GM19372 (cell line): ENCODE measurements around the gene TCF21.

Experiments
- ATAC-seq: cut with Tn5 transposase; IDR thresholded peaks from one replicate; pipeline ENCODE4 v1.9.1; 2021; ENCODE audit warnings: mild to moderate bottlenecking, low read depth, moderate library complexity; ENCODE audit not compliant: unreplicated experiment

Gene TCF21

DNA sequence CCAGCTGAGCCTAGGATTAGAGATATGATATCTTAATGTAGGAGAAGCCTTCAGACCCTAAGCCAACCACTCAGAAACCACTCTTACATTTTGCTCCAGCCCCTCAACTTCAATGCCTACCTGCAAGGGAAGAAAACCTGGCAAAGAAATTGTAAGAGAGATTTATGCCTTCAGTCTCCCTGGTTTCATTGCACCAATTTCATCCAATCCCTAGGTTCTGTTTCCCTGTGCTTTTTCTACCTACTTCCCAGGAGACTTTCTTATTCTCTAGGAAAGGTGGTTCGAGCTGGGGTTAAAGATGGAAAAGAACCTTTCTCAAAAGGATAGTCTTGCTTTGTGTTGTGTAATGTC, 1.1 kb upstream of the TCF21 start:
- no peak for ATAC-seq

DNA sequence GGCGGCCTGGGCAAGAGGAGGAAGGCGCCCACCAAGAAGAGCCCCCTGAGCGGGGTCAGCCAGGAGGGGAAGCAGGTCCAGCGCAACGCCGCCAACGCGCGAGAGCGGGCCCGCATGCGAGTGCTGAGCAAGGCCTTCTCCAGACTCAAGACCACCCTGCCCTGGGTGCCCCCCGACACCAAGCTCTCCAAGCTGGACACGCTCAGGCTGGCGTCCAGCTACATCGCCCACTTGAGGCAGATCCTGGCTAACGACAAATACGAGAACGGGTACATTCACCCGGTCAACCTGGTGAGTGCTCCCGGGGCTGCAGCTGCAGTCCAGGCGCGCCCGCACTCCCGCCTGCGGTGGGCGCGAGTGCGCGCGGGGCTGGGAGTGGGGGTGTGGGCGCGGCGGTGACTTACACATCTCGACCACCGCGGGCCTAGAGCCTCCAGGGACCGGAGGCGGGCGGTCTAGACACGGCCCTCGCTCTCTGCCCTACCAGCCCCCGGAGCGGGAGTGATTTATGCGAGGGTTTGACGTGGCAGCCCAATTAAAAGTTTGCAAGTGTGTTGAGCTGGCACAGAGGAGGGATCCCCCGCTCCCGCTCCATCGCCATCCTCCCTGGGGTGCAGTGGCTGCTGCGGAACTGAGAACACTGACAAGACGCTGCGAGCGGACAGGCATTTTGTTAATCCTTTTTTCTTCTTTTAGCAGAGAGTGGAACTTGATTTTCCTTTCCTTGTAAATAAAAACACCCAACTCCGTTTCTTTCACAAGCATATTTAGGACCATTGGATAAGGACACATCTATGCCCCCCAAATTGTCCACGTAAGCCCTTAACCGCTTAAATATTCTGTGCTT, 867 bp downstream of the TCF21 start:
- ATAC-seq: no peak

DNA sequence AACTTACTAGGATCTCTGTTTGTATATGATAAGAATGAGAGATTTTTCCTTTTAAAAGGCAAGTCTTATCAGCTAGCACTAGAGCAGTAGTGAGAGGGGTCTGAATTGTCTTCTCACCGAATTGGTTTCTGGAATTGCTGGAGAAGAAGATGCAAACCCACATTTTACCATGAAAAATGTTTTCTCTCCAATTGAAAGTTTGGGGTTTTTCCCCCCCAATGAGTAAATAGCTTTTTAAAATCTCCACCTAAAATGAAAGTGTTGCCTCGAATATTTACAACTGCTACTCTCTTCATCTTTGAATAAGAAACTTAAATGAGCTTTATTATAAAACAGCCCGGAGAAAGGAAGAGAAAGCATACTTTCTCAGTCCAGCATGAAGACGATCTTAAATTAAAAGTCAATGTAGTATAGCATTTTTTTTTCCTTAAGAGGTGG, 1.8 kb downstream of the TCF21 start:
- no peak for ATAC-seq

DNA sequence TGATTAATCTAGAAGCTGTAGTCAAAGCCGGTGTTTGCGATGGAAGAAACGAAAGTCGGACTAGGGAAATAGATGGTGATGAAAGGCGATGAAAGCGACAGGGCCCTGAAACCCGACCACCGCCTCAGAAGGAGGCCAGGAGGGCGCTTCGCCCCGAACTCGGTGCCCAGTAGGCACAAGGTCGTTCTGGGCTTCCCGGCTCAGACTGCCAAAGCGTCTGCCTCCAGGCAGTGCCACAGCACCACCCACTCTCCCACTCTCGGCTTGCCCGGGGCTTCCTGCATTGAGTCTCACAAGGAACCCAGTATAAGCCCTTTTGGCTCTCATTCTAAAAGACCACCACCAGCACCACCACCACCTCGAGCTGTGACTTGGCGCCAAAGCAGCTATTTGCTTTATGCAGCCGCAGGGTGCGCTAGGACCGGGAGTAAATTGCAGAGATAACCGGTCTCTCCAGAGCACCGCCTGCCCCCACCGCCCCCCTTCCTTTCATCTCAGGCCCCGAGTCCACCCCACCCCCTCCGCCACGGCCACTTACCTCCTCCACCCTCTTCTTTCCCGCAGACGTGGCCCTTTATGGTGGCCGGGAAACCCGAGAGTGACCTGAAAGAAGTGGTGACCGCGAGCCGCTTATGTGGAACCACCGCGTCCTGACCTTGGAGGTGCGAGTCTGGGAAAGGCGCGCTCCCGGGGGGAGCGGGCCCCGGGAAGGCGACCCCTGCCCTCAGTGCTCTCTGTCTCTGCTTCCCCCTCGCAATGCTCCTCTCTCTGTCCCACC, 2.4 kb downstream of the TCF21 start:
- no peak for ATAC-seq

DNA sequence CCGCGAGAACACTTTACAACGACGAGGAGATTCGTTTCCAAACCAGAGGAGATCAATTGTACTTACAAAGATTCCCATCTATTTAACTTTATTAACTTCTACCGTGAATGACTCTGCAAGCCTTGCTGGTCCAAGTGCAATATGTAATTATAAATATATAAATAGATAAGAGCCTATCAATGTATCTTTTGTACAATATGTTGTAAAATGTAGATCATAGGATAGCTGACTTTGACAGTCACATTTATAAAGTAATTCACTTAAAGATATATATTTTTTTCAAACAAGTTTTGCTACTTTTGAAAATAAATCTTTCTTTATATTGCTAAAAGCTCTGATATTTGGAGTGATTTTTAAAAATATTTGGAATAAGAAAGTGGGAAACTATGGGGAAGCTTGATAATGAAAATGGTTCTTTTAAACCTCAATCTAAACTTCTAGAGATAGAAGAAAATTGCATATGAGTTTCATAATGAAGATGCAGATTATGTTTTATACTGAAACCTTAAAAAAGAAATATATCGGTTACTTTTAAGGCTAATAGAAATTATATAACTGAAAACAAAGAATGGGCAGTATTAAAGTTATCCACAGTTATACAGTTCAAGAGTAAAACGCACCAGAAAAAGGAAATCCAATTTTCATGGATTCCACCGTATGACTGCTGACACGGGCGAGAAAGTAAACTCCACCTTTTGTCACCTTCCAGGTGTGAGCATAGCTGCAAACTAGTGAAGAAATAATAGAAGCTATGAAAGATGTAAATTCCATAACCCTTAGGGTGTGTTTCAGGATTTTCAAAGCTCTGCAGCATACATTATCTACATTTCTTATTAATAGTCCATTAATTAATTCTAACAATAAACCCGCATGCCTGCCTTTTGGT, 3.3 kb downstream of the TCF21 start:
- no peak for ATAC-seq

DNA sequence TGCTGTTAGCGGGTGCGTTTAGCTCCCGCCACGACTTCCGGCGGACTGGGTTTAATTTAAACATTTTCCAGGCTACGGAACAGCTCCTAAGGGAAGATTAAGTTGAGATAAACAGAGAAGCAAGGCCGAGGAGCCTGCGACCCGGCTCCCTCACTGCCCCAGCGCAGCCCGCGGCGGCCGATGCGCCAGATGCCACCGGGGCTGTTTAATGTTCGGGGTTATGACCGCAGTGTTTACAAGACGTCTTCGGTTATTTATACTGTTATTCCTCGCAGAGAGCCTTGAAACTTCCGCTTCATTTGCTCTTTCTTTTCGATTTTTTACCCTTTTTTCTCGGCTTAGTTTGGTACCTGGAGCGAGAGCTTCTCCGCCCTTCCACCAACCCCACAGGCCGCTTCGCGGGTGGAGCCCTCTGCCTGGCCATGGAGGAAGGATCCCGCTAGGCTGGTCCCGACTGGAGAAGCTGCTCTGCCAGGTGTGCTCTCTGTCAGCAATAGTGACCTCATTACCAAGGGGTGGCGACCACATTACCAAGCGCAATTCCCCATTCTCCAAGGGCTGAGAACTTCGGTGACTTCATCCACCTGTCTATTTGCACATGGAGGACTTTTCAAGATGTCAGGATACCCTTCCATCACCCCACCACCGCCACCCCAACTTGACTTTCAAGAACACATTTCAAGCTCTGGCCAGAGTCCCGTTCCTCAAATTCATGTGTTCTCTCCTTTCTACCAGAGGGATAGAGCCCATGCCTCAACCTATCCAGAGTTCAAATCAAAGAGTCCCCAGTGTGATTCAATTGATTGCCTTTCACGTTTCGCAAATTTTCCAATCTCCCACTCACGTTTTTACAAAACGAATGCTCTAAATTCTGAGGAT, 4.1 kb downstream of the TCF21 start:
- ATAC-seq: no peak

DNA sequence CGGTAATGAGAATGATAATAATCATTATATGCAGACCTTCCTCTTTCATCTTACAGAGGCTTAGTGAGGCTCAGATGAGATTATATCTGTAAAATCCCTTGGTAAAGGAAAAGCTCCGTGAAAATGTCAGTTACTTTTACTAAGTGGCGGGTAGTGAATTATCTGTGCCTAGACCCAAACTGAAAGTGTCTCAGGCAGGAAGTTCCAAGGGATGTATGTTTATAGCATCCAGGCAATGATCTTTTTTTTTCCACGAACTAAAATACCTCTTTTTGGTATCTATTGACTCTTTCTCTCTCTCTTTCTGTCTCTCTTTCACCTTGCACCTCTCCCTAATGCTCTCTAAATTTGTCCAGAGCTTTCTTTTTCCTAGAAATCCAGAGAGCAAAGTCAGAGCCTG, 5.0 kb downstream of the TCF21 start:
- ATAC-seq: no peak

DNA sequence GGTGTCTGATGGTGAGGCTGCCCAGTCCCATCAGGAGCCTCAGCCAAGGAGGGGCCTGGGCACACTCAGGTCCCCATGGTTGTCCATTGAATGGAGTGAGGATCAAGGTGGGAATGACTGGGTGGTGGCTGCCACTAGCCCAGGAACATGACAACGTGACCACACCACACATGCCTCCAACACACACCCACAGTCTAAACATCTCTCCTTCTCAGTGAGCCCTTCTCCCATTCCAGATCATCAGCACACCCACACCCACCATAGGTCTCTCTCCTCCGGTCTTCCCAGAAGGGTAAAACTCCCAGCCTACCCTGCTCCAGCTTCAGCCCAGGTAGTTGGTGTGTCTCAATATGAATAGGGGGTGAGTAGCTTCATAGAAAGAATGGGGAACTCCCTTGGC, 5.5 kb downstream of the TCF21 start:
- ATAC-seq: no peak

DNA sequence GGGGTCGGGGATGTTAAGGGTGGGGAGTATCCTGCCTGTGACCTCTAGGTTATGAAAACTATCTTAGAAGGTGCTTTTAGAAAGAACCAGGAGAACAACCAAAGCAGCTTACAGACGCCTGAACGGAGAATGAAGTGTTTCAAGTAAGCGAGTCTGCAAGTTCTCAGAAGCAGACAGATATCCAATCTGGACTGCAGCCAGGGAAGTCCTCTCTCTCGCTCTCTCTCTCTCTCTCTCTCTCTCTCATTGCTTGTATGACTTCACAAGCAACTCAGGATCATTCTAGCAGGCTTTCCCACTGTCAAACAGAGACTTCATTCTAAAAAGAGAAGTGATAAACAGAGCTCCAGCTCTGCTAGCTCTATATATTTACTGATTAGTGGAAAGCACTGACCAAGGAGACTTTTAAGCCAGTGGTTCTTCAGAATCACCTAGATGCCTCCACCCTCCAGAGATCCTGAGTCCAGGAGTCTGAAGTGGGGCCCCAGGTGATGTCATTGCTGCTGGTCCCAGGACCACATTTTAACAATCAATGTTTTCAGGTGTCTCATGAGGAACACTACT, 6.0 kb downstream of the TCF21 start:
- no peak for ATAC-seq

DNA sequence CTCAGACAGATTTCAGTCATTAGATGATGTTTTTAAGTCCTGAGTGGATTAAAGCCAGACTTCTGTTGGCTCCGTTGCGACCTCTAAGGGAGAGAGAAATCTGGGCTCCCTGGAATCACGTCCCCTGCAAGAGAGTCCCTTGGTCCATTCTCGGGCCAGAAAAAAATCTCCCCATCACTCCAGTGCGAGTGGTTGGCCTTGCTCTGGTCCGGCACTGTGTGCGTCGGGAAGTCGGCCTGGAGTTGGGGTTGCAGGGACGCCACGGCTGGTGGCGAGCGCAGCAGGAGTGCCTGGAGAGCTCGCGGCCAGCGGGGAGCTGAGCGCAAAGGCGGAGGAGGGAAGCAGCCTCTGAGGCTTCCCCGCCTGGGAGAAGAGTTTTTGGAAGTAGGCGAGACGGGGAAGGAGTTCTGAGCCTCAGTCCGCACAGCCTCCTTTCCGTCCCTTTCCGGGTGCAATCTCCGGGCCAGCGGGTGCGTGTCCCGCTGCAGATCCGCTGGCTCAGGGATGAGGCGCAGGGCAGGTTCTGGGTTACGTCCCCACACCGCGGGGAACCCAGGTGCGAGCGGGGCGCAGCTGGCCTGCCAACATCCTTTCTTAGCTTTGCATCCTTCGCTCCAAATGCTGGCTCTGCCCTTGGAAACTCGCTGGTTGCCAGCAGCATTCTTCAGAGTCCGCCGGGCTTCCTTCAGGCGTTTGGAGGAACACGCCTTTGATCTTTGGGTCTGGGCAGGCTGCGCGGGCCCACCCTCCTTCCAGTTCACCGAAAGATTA, 6.8 kb downstream of the TCF21 start:
- no peak for ATAC-seq

DNA sequence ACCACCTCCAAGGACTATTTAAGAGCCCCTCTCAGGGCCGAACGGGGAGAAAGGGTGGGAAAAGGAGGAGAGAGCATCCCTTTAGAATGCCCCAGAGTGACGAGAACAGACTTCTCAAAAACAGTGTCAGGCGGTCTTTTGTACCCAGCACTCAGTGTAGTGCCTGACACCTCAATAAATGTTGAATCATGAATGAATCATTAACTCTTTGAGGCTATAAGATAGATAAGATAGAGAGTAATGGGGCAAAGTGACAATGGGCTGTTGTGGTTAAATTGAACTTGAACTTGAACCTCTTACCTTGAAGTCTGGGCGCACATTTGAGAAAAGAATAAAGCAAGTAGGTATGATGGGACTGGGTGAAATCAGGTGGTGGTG, 7.4 kb downstream of the TCF21 start:
- ATAC-seq: no peak

DNA sequence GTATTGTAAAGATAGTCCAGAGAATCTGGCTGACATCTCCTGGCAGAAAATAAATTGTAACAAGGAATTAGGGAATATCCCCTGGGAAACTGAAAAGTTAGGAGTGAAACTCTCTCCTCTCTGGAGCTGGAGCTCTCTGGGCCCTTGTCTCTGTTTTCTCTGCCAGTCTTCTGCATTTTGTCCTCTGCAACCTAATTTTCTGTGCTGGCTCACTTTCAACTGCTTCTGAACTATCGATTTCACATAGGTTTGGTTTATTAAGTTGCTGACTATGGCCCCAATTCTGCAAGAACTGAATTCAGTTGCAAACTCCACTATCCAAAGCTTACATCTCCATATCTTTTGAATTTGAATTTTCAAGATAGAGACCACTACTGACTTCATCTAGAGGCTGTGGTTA, 9.3 kb downstream of the TCF21 start:
- ATAC-seq: no peak

DNA sequence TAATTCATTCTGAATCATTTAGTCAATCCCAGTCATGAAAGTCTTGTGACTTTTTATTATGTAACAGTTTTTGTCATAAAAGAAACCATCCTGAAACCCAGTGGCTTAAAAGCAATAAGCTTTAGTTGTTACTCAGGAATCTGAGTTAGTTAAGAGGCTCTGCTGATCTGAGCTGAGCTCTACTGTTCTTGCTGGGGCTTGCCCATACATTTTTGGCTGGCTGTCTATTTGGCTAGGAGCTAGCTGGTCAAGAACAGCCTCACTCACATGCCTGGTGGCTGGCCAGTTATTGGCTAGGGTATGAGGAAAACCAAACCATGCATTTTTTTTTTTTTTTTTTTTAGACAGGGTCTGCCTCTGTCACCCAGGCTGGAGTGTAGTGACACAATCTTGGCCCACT, 10.6 kb downstream of the TCF21 start:
- ATAC-seq: no peak

DNA sequence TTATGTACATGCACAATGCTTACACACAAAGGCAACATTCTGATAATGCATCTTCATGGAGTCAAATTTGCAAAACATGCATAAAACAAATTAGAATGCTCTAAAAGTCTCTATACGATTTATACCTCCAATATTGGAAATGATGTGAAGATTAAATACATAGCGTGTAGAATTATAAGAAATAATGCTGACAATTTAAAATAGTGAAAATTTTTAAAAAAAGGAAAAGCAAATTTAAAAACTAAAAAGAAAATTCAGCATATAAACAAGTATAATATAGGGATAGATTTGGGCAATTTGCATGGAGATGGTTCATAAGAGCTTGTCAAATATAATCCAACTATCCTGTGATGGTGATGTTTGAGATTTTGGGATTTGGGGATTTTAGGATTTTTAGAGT, 14.9 kb downstream of the TCF21 start:
- no peak for ATAC-seq

DNA sequence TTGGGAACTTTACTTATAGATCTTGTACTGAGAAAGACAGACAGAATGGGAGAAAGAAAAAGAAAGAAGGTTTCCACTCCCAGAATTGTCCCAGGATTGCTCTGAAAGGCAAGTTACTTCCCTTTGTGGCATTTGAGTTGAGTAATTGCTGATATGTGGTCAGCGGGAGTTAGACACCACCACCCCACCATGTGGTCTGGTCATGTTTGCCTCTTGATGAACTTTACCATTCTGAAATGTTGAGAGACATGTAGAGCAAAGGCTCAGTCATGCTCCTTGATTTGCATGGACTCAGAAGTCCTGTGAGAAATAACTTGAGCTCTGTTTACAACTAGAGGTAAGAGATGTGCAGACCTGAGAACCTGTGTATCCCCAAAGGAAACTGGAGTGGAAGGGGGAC, 17.1 kb downstream of the TCF21 start:
- no peak for ATAC-seq

DNA sequence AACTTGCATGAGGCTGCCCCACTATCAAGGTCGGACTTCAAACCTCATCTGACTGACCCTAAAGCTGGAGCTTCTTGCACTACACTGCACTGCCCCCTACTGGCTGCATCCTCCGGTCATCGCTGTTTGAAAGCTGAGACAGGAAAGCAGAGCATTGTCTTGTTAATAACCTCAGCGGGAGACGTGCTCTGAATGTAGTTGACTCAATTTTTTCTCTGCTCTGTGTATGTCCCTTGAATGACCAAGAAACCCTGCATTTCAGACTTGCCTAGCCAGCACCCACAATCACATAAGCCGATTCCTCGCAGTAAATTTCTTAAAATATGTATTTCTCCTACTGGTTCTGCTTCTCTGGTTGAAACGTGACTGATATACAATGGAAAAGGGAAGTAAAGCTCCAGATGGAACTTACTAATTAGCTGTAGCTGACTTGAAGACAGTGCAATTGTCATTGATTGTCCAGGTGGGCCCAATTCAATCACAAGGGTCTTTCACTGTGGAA, 27.8 kb downstream of the TCF21 start:
- ATAC-seq: peak; percentile 67

DNA sequence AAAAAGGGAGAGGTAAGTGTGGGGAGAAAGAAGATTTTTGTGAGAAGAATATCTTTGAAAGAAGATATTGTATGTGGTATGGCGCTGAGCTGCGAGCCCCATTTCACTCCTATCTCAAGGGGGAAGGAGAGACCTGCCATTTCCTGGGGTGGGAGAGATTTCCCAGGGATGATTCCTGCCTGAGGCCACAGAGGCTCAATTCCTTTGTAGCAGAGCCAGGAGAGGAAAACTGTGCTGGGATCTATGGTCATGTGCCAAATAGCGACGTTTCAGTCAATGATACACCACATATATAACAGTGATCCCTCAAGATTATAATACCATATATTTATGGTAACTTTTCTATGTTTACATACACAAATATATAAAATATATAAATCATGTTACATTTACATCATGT, 28.9 kb downstream of the TCF21 start:
- ATAC-seq: no peak

DNA sequence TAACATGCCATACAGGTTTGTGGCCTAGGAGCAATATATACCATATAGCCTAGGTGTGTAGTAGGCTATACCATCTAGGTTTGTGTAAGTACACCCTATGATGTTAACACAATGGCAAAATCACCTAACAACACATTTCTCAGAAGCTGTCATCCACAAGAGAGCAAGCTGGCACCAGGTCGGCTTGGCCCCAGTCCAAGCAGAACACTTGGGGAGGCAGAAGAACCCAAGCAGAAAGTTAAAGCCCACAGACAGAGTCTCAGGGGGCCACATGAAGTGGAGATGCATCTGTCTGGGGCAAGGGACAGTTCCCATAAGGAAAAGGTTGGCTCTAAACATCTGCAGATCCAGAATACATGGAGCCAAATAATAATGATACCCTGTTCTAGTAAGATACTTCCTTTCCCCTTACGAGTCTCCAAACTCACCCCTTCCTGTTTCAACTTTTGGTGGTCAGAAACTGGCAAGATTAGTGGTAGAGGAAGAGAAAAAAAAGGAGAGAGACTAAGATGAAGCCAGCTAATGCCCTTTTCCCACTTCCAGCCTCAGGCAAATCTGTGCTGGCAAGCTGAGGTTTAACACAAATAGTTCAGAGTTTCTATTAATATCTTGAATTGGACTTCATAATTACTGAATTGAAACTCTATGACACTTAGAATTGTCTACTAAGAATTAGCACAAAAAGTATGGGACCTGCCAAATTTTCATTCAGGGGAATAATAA, 29.5 kb downstream of the TCF21 start:
- ATAC-seq: no peak
